ENCODE data around the gene TMC2.

TMC2 gene

DNA sequence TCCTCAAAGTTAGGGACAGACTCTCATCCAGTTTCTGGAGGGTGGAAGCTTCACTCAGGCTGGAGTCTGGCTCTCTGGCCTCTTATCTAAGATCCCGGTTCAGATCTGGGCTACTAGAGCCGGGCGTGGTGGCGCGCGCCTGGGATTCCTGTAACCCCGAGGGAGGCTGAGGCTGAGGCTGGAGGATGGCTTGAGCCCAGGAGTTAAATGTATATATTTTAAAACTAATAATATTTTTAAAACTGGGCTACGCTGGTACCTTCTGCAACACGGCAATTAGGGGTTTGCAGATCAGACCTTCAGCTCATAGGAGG lies 26.9 kb upstream of the TMC2 start:
- Histone ChIP-seq H3K27me3 (no peaks in the 10 kb centered on the region), H3K4me3 (ENCODE audit: low read depth, low read length) (peak overlapping the region; percentile 82), H3K4me1 (no peaks in the 10 kb centered on the region), H3K9me3 (no peaks in the 10 kb centered on the region), H3K36me3 (no peaks in the 10 kb centered on the region)
- TF ChIP-seq, protein P1, sequence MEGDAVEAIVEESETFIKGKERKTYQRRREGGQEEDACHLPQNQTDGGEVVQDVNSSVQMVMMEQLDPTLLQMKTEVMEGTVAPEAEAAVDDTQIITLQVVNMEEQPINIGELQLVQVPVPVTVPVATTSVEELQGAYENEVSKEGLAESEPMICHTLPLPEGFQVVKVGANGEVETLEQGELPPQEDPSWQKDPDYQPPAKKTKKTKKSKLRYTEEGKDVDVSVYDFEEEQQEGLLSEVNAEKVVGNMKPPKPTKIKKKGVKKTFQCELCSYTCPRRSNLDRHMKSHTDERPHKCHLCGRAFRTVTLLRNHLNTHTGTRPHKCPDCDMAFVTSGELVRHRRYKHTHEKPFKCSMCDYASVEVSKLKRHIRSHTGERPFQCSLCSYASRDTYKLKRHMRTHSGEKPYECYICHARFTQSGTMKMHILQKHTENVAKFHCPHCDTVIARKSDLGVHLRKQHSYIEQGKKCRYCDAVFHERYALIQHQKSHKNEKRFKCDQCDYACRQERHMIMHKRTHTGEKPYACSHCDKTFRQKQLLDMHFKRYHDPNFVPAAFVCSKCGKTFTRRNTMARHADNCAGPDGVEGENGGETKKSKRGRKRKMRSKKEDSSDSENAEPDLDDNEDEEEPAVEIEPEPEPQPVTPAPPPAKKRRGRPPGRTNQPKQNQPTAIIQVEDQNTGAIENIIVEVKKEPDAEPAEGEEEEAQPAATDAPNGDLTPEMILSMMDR (IDR thresholded peaks at IDR 0.05; ENCODE audit: low read depth, low read length), result no peak
- no peak for DNase-seq

DNA sequence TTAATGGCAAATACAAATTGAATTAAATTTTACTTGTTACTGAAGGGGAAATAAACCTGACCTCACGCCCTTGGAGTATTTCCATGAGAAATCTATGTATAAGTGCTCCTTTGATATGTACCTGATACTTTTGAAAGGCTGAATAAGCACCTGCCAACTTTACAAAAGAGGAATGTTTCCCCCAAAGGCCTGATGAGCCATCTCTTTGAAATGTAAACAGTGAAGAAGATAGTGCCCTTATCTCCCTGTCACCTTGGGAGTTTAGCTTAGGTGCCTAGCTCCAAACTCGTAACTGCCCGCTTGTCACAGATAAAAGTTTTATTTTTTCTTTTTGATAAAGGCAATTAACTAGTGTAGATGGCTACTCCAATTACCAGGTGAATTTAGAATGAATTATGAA lies 26.6 kb upstream of the TMC2 start:
- Histone ChIP-seq H3K36me3 (no peaks in the 10 kb centered on the region), H3K4me1 (no peaks in the 10 kb centered on the region), H3K27me3 (no peaks in the 10 kb centered on the region), H3K4me3 (ENCODE audit: low read depth, low read length) (peak overlapping the region; percentile 82), H3K9me3 (no peaks in the 10 kb centered on the region)
- TF ChIP-seq, protein P1 (IDR thresholded peaks at IDR 0.05; ENCODE audit: low read depth, low read length), result no peak
- no peak for DNase-seq

DNA sequence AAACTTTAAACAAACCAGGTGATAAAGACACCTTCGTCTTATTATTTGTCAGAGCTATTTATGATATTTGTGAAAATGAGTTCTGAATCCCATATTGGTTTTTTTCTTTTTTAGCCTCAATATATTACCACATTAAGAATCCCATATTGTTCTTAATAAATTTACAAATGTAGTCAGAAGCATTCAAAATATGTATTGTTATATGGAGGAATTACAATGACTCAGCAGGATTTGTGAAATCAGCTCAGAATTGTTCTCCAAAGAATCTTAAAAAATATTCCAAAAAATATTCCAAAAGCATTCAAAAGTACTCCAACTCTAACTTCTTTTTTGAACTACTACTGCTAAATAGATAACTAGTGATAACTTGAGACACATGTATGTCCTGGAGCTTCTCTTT lies 21.2 kb upstream of the TMC2 start:
- Histone ChIP-seq H3K27me3 (no peaks in the 10 kb centered on the region), H3K4me1 (no peaks in the 10 kb centered on the region)

DNA sequence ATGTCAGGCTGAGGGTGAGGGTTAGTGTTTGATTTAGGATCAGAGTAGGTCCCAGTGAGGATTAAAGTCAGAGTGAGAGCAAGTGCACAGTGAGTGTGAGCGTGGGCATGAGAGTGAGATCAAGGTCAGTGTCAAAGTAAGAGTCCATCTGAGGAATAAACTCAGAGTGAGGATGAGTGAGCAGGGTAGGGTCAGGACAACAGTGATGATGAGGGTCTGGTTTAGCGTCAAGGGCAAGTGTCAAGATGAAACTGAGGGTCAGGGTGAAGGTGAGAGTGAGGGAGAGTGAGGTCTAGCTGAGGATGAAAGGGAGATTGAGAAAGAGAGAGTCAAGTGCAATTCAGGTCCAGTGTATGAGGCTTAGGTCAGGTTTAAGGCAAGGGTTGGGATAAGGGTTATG lies 20.0 kb upstream of the TMC2 start:
- Histone ChIP-seq H3K4me1 (no peaks in the 10 kb centered on the region), H3K27me3 (no peaks in the 10 kb centered on the region), H3K4me3 (ENCODE audit: low read depth, low read length) (no peak overlapping the region), H3K9me3 (no peaks in the 10 kb centered on the region), H3K36me3 (no peaks in the 10 kb centered on the region)
- TF ChIP-seq, protein P1 (IDR thresholded peaks at IDR 0.05; ENCODE audit: low read depth, low read length), result no peak
- DNase-seq, result no peak

More for the DNA sequence above, 21.2 kb upstream of the TMC2 start:
- Histone ChIP-seq H3K9me3 (no peaks in the 10 kb centered on the region), H3K36me3 (no peaks in the 10 kb centered on the region), H3K4me3 (ENCODE audit: low read depth, low read length) (no peak overlapping the region)
- TF ChIP-seq, protein P1 (IDR thresholded peaks at IDR 0.05; ENCODE audit: low read depth, low read length), result no peak
- DNase-seq, result no peak

DNA sequence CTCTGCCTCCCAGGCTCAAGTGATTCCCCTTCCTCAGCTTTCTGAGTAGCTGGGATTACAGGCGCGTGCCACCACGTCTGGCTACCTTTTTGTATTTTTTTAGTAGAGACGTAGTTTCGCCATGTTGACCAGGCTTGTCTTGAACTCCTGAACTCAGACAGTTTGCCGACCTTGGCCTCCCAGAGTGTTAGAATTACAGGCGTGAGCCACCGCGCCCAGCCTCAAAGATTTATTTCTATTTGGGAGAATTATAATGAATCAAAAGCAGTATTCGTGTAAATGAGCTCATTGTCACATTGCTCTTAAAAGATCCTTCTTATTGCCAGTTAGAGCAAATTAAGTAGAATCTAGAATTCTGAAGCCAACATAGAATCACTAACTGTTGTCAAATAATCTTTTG lies 18.3 kb upstream of the TMC2 start:
- Histone ChIP-seq H3K36me3 (no peaks in the 10 kb centered on the region), H3K9me3 (no peaks in the 10 kb centered on the region), H3K27me3 (no peaks in the 10 kb centered on the region), H3K4me1 (no peaks in the 10 kb centered on the region), H3K4me3 (ENCODE audit: low read depth, low read length) (no peak overlapping the region)
- DNase-seq, result no peak
- TF ChIP-seq, protein P1 (IDR thresholded peaks at IDR 0.05; ENCODE audit: low read depth, low read length), result no peak

DNA sequence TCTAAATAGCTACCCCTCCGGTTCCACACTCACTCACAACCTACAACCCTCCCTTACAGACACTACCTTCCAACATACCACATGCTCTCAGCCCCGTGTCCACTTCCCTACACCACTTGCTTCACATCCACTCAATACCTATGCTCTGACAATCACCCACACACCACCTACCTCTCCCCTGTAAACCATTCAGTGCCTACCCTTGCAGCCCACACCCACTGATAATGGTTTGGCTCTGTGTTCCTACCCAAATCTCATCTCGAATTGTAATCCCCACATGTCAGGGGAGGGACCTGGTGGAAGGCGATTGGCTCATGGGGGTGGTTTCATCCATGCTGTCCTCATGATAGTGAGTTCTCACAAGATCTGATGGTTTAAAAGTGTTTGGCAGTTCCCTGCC lies 17.8 kb upstream of the TMC2 start:
- TF ChIP-seq, protein P1 (IDR thresholded peaks at IDR 0.05; ENCODE audit: low read depth, low read length), result no peak
- DNase-seq, result no peak
- Histone ChIP-seq H3K27me3 (no peaks in the 10 kb centered on the region), H3K4me3 (ENCODE audit: low read depth, low read length) (no peak overlapping the region), H3K36me3 (no peaks in the 10 kb centered on the region), H3K4me1 (no peaks in the 10 kb centered on the region), H3K9me3 (no peaks in the 10 kb centered on the region)

All from BE2C (cell line).